Activated CD4-positive, alpha-beta T cell treated with anti-CD3 and anti-CD28 coated beads, Interleukin-2, amount 50 U/mL, for 16 hours (primary cell): Measurements from ENCODE around the gene PLD1.

Source experiments
- DNase-seq: peaks from one replicate; pipeline ENCODE4 v3.0.0-alpha.2; 2020

PLD1 gene

GRCh38 chr3:171556574-171557145 lies 253.6 kb downstream of the PLD1 start:
- no peak for DNase-seq

DNA sequence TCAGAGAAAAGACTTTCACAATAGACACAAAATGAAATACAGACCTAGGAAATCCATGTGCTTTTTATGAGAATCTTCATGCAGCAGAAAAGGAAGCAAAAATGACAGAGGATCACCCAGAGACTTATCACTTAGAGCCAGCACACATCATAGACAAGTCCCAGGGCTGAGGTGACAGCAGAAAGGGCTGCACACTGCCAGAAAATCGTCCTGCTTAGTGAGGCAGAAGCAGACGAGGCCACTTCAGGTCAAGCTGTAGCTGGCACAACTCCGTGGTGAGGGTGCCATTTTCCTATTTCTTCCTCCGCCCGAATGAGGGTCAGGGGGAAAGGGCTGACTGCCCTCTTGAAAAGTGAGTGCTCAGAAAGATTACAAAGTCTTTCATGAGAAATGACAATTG lies 254.1 kb downstream of the PLD1 start:
- DNase-seq: no peak

DNA sequence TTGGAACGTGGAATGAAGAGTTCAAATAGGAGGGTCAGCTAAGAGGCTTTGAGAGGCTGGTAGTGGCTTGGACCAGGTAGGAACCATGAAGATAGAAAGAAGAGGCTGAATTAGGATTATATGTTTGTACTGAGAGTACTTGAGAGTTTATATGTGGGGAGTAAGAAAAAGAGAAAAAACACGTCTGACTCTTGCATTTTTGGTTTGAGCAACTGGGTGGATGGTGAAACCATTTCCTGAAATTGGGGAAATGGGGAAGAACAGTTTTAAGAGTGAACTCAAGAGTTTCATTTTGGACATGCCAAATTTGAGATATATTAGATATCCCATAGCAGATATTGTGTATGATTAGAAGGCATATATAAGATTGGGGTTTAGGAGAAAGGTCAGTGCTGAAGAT lies 257.2 kb downstream of the PLD1 start:
- DNase-seq: no peak

DNA sequence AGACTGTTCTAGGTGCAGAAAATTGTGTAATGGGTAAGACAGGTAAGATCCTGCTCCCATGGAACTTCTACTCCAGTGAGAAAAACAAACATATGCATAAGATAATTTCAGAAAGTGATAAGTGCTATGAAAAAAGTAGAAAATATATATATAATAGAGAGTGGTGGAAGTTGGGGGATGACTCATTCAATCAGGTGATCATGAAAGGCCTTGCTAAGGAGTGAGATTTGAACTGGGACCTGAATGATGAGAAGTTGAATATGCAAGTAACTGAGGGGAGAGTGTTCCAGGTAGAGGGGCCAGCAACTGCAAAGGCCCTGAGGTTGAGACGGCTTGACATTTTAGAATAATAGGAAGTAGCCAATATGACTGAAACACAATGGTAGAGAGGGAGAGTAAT lies 257.8 kb downstream of the PLD1 start:
- no peak for DNase-seq

GRCh38 chr3:171551296-171551695 lies 259.0 kb downstream of the PLD1 start:
- DNase-seq: no peak
